Measurements from ENCODE around the gene FPGS. TPM values are rescaled to one million over a fixed set of nuclear protein-coding genes. Genes with fewer than 3 reads are reported as not detected.

FPGS gene
- total and polyA plus RNA-seq, 3 donors from 2014 or later: 37.9 to 105 (median 99.3) TPM

DNA sequence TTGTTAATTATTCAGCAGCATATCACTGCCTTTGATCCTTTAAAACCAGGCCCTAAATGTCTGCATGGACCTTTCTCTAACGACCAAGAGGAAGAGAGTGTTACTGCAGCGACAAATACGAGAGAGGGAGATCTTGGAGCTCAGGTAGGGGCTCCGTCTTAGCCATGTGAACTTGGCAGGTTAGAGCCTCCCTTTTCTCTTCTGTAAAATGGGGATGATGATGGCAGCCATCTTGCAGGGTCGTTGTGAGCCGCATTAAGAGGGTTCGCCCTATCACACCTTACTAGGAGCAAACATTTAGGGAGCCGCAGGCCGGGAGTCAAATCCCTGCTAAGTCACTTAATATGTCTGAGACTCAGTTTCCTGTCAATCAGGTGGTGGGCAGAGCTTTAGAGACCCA is 50.1 kb downstream of the FPGS start:
- TF ChIP-seq, protein P1, sequence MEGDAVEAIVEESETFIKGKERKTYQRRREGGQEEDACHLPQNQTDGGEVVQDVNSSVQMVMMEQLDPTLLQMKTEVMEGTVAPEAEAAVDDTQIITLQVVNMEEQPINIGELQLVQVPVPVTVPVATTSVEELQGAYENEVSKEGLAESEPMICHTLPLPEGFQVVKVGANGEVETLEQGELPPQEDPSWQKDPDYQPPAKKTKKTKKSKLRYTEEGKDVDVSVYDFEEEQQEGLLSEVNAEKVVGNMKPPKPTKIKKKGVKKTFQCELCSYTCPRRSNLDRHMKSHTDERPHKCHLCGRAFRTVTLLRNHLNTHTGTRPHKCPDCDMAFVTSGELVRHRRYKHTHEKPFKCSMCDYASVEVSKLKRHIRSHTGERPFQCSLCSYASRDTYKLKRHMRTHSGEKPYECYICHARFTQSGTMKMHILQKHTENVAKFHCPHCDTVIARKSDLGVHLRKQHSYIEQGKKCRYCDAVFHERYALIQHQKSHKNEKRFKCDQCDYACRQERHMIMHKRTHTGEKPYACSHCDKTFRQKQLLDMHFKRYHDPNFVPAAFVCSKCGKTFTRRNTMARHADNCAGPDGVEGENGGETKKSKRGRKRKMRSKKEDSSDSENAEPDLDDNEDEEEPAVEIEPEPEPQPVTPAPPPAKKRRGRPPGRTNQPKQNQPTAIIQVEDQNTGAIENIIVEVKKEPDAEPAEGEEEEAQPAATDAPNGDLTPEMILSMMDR (IDR thresholded peaks at IDR 0.05): no peak
- TF ChIP-seq POLR2A (IDR thresholded peaks at IDR 0.05): no peak
- intact Hi-C loops (cut with DNase I; ENCODE audit: low total_unique reads): no loop called here
- Histone ChIP-seq H3K36me3 (ENCODE audit: low read depth, missing control alignments) (no peaks in the 10 kb centered on the region), H3K4me1 (peaks cover 19% of the 10 kb centered on the region), H3K27ac (peak overlapping the region; percentile 88 to 93), H3K9me3 (no peaks in the 10 kb centered on the region), H3K27me3 (no peaks in the 10 kb centered on the region), H3K4me3 (peak overlapping the region; percentile 72 to 83)
- no peak for DNase-seq
- 50 to 53% methylated on average over 9 of the region's 9 CpGs for WGBS, 2 donors

DNA sequence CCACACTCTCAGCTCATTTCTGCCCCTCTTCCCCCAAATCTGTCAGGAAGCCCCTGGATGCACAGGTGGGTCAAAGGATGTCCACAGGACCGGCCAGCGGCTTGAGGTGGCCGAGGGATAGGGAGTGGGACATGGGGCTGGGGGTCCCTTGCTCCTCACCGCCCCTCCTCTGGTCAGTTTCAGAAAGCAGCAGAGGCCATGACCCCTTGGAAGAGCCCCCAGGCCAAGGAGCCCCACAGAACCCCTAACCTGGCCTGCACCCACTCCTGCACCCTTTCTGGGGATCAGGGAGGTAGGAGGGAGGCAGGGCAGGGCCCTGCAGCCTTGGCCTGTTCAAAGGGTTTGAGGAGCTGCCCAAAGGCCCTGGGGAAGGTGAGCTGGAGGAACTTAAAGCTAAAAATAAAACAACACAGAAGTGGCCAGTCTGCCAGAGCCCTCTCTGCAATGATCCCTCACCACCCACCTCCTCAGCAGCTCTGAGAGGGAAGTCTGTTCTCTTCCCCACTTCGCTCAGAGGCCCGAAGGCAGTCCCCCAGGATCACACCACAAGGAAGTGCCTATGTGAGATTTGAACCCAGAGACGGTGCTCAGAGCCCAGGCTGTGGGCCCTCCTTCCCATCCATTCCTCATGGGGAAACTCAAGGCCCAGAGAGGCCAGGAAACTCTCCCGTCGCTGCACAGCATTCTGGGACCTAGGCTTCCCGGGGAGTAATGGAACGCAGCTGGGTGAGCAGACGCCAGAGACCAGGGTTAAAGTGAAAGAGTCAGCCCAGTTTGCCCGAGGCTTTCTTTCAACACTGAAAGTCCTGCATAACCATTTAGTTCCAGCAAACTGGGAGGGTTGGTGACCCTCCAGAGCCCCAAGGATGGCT is 50.9 kb downstream of the FPGS start:
- TF ChIP-seq, protein P1 (IDR thresholded peaks at IDR 0.05): no peak
- TF ChIP-seq POLR2A (IDR thresholded peaks at IDR 0.05): no peak
- WGBS, 2 donors: 30 to 64% methylated on average over 10 to 13 of the region's 13 CpGs
- intact Hi-C loops (cut with DNase I; ENCODE audit: low total_unique reads): no loop called here

DNA sequence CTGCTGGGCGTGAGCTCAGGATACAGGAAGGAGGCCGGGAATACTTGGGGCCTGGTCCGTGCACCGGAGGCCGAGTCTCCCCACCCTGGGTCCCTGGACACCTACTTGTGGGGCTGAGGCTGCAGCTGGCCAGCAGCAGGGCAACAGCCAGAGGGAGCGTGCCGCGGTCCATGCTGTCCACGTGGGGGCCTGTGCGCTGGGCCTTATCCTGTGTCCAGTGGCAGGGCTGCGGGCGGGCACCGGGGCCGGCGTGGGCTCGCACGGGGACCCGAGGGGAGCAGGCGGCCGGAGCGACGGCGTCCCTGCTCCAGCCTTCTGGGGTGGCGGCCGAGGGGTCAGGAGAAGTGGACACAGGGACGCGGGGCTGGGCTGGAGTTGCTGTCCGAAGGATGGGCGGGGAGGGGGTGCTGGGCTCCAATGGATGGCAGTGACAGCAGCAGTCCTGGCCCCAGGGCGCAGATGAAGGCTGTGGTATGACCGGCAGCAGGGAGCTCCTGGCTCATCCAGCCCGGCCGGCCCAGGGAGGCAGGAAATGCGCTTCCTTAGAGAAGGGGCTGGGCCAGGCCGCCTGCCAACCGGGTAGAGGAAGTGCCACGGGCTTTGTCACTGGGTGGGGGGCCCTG is 51.6 kb downstream of the FPGS start, which contains the start of gene ENG:
ENG (minus strand) TSS at position 475 of the 623 bp plus-strand sequence; CDS start at position 172, 303 bp downstream.
- Histone ChIP-seq H3K4me1 (peaks cover 34% of the 10 kb centered on the region), H3K9me3 (no peaks in the 10 kb centered on the region), H3K27me3 (no peaks in the 10 kb centered on the region), H3K36me3 (ENCODE audit: low read depth, missing control alignments) (no peaks in the 10 kb centered on the region), H3K27ac (peak within 1 kb of the TSS; percentile 88 to 93), H3K4me3 (peak within 1 kb of the TSS; percentile 72 to 83)
- DNase-seq: peak; percentile 79
- TF ChIP-seq, protein P1 (IDR thresholded peaks at IDR 0.05): no peak
- TF ChIP-seq POLR2A (IDR thresholded peaks at IDR 0.05): no peak
- WGBS, 2 donors: 38 to 64% methylated on average over 21 to 33 of the region's 37 CpGs
- intact Hi-C loops (cut with DNase I; ENCODE audit: low total_unique reads): no loop called here

More for the DNA sequence above, 50.9 kb downstream of the FPGS start:
- Histone ChIP-seq H3K27me3 (no peaks in the 10 kb centered on the region), H3K4me1 (peaks cover 26% of the 10 kb centered on the region), H3K4me3 (peak overlapping the region; percentile 72 to 83), H3K27ac (peak overlapping the region; percentile 88 to 93), H3K9me3 (no peaks in the 10 kb centered on the region), H3K36me3 (ENCODE audit: low read depth, missing control alignments) (no peaks in the 10 kb centered on the region)
- DNase-seq: no peak

DNA sequence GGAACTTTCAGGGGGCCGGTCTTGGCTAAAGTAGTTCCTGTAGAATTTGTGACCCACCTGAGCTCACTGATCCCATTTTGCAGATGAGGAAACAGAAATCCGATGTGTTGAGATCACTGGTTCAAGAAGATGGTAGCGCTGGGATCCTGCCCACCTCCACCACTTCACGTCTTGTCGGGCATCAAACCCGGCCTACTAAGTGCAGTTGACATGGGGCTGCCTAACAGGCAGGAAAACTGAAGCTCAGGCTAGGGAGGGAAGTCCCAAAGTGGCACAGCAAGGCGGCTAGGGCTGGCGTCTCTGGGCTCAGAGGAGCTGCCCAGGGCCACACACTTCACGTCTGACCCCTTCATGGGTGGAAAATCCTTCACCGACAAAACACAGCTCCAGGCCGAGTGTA is 52.3 kb downstream of the FPGS start:
- TF ChIP-seq POLR2A (IDR thresholded peaks at IDR 0.05): no peak
- TF ChIP-seq, protein P1 (IDR thresholded peaks at IDR 0.05): no peak
- peaks cover 40% of the 10 kb centered on the region for H3K4me1 ChIP-seq
- 63 to 75% methylated on average over 9 to 11 of the region's 11 CpGs for WGBS, 2 donors

More for the DNA sequence above, 52.3 kb downstream of the FPGS start:
- H3K4me3 ChIP-seq: peak overlapping the region; percentile 72 to 83
- H3K36me3 ChIP-seq (ENCODE audit: low read depth, missing control alignments): no peaks in the 10 kb centered on the region
- peak overlapping the region; percentile 88 to 93 for H3K27ac ChIP-seq
- intact Hi-C loops (cut with DNase I; ENCODE audit: low total_unique reads): no loop called here
- no peaks in the 10 kb centered on the region for H3K9me3 ChIP-seq
- no peaks in the 10 kb centered on the region for H3K27me3 ChIP-seq
- DNase-seq: no peak

All from testis (tissue), 3 donors.